GM18511 (cell line): Measurements from ENCODE around the gene INPPL1.

ENCODE experiments used
- ATAC-seq: cut with Tn5 transposase; IDR thresholded peaks from one replicate; pipeline ENCODE4 v1.9.1; 2021; ENCODE audit warnings: mild to moderate bottlenecking, moderate library complexity; ENCODE audit not compliant: unreplicated experiment

Gene INPPL1

DNA sequence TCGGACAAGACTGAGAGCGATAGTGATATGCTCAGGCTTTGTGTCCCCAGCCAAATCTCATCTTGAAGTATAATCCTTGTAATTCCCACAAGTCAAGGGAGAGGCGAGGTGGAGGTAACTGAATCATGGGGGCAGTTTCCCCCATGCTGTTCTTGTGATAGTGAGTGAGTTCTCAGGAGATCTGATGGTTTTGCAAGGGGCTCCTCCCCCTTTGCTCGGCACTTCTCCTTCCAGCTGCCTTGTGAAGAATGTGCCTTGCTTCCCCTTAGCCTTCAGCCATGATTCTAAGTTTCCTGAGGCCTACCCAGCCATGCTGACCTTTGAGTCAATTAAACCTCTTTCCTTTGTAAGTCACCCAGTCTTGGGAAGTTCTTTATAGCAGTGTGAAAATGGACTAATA is 15.5 kb upstream of the INPPL1 start:
- ATAC-seq, result no peak

- no peak for ATAC-seq
These were observed 7.9 kb upstream of the INPPL1 start, which contains the start of gene FOLR2 for GRCh38 chr11:72216638-72217037. FOLR2 (plus strand) TSS chr11:72216794; CDS start chr11:72218585, 1,791 bp downstream.

- no peak for ATAC-seq
These were observed 6.7 kb upstream of the INPPL1 start for GRCh38 chr11:72217841-72218240.

- ATAC-seq, result no peak
These were observed 6.3 kb upstream of the INPPL1 start for GRCh38 chr11:72218251-72218745.

- ATAC-seq, result no peak
These were observed 3.7 kb upstream of the INPPL1 start for GRCh38 chr11:72220696-72221363.

DNA sequence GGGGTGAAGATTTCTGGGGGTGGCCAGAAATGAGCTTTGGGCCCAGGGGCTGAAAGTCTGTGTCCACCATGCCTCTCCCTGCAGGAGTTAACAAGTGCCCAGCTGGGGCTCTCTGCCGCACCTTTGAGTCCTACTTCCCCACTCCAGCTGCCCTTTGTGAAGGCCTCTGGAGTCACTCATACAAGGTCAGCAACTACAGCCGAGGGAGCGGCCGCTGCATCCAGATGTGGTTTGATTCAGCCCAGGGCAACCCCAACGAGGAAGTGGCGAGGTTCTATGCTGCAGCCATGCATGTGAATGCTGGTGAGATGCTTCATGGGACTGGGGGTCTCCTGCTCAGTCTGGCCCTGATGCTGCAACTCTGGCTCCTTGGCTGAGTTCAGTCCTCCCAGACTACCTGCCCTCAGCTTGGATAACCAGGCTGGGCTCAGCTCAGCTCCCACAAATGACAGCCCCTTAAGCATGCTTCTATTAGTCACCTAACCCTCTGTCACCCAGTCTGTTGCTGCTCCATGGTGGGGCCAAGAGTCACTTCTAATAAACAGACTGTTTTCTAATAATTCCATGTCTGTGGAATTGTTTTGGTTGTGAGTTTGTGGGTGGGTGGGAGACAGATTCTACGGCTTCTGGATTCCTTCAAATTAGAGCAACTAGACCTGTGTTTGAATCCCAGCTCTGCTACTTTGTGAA is 3.0 kb upstream of the INPPL1 start:
- ATAC-seq, result no peak

- no peak for ATAC-seq
These were observed 2.3 kb upstream of the INPPL1 start for GRCh38 chr11:72222106-72222891.

DNA sequence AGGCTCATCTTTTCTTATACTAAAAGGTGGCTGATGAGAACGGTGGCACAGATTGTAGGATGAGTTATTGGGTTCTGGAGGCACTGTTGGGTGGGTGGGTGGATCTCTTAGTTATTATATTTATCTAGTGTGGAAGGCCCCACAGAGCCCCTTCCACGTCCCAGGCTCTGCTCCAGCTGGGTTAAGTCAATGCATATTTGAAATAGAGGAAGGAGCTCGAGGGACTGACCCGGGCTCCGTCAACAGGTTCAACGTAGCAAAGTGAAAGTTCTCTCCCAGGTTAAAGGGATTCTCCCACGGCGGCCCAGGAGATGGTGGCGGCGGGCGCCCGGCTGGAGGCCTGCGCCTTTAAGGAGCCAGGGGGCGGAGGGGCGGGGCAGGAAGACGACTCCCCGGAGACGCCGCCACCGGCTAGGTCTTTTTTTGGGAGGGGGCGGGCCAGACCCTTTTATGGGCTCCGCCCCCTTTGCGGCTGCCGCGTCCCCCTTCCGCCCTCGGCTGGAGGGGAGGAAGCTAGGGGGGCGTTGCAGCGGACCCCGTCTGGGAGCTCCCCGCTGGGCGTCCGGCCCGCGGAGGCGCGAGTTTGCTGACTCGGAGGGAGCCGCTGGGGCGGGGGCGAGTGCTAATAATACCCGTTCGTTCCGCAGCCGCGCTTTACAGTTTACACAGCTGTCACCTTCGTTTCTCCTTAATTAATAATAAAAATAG is 1.5 kb upstream of the INPPL1 start:
- ATAC-seq, result peak; percentile 72

DNA sequence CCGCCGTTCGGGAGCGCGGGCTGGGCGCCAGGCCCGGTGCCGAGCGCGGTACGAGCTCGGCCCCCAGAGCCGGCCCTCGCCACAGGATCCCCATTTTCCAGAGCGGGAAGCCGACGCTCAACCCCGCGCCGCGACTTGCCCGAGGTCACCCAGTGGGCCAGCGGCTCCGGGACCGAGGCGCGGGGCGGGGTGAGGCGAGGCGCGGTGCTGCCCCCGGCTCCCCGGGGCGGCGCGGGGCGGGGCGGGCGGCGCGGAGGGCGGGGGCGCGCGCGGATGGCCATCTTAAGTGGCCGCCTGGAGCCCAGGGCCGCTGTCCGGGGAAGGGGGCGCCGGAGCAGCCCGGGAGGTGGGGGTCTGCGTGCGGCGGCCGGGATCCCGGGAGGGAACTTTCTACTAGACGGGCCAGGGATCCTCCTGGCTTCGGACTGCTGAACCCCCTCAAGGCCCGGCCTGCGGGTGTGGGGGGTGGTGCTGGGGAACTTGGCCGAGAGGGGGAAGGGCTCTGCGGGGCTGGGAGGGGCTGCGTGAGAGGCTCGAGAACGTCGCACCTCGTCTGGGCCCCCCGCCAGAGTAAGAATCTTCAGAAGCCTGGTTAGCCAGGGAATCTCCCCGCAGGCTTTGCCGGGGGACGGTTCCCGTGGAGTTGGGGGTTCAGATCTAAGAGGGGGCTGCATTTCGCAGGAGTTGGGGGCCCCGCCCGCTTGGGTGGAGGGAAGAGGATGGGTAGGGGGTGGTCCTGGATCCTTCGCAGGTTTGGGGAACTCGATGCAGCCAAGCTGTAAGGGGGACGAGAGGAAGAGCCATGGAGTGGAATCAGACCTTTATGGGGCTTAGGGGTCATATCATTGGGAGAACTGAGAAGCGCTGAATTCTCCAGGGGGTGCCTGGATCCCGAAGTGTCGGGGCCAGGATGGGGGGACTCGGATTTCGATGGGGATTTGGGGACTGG is 678 bp upstream of the INPPL1 start:
- ATAC-seq, result peak; percentile 63

- no peak for ATAC-seq
These were observed 914 bp downstream of the INPPL1 start for GRCh38 chr11:72225411-72225951.

DNA sequence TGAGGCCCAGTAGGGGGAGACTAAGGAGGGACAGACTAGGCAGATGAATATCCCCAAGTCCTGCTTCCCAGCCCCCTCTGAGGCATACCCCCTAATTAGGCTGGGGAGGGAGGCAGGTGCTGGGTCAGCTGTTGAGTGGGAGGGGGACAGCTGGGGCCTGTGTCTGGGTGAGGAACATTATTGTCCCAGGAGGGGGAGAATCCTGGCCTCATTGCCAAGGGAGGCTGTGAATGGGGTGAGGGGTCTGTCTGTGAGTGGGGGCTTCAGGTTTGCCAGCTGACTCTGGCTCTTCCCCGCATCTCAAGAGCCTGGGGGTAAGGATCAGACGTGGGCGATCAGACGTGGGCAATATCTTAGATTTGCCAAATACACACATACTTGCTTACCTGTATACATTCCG is 2.1 kb downstream of the INPPL1 start:
- ATAC-seq, result no peak

DNA sequence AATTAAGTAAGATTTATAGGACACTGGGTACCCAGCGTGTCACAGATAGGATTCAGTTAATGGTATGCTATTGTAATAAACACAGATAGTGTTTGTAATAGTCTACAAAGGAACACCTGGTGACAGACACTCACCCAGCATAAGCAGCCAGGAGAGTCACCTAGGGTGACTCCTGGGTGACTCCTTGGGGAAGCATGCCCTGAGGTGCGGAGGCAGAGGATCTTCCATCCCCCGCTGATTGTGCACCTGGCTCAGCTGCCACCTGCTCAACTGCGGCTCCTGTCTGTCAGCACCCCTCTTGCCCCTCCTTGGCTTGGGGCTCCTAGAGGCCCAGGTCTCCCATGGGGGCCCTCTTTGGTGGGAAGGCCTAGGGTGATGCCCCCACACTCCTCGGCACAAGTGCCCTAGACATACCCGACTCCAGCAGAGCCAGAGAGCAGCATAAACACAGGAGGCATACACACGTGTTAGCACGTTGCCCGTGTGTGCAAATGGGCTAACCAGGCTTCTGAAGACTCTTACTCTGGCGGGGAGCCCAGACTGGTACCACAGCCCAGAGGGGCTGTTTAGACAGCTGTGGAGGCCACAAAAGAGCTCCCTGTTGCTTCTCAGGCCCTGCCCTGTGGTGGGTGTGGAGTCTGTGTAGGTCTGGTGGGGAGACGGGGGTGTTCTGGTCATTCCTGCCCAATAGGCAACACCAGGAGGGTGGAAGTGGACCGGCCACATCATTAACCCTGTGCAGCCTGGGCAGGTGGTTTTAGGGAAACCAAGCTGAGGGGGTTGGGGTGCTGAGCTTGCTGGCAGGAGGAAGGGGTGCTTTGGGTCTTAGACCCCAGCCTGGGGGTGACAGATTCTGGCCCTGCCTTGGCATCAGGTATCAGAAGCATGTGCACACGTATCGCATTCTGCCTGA is 3.0 kb downstream of the INPPL1 start:
- ATAC-seq, result no peak

GRCh38 chr11:72228229-72228843 is 3.8 kb downstream of the INPPL1 start:
- no peak for ATAC-seq

- ATAC-seq, result no peak
These were observed 4.3 kb downstream of the INPPL1 start for GRCh38 chr11:72228844-72229231.

- no peak for ATAC-seq
These were observed 4.9 kb downstream of the INPPL1 start for GRCh38 chr11:72229336-72229924.

DNA sequence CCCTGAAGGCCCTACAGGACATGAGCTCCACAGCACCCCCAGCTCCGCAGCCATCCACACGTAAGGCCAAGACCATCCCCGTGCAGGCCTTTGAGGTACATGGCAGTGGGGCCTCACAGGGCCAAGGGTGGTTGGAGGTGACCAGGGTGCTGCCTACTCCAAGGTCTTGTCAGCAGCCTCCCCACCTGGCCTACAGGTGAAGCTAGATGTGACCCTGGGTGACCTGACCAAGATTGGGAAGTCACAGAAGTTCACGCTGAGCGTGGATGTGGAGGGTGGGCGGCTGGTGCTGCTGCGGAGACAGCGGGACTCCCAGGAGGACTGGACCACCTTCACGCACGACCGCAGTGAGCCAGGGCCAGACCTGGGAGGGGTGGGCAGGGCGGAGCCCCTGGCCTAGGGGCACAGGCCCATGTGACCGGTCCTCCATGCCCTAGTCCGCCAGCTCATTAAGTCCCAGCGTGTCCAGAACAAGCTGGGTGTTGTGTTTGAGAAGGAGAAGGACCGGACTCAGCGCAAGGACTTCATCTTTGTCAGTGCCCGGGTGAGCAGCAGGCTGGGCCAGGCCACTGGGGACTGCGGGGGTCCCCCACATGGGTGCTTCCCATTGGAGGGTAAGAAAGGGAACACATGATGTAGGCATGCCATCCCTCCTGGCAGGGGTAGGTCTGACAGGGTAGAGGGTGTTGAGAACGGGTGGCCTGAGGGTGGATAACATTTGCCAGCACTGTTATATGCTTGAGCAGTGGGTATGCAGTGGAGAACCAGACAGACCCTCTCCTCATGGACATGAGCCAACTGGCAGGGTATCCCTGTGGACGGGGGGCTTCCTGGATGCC is 5.6 kb downstream of the INPPL1 start:
- ATAC-seq, result no peak
